ENCODE results near the gene PTRH2. TPM values are rescaled to one million over a fixed set of nuclear protein-coding genes. Genes with fewer than 3 reads are reported as not detected.

PTRH2 gene
- polyA plus RNA-seq, 3 donors: 23.1 to 27.0 (median 23.2) TPM

Other genes with a start within 250 kb of the PTRH2 start
- gene DHX40, start 141.8 kb downstream of the PTRH2 start, polyA plus RNA-seq (ENCODE audit: insufficient read length in 3 of 3): 10 to 100 TPM; 74.7 to 99.8 (median 88.4) TPM
- gene CLTC, start 87.5 kb downstream of the PTRH2 start, polyA plus RNA-seq (ENCODE audit: insufficient read length in 3 of 3): 100 to 1,000 TPM; 305 to 359 (median 317) TPM
- gene VMP1, start 224 bp upstream of the PTRH2 start, polyA plus RNA-seq (ENCODE audit: insufficient read length in 3 of 3): 100 to 1,000 TPM in 2 of 3 donors, 10 to 100 TPM in 1; 90.1 to 126 (median 108) TPM
- gene TUBD1, start 185.5 kb upstream of the PTRH2 start, polyA plus RNA-seq (ENCODE audit: insufficient read length in 3 of 3): 10 to 100 TPM; 18.3 to 25.6 (median 20.9) TPM
- 10 to 100 TPM; 37.6 to 45.8 (median 45.7) TPM for gene RPS6KB1, start 185.7 kb upstream of the PTRH2 start, polyA plus RNA-seq (ENCODE audit: insufficient read length in 3 of 3)